Cardiac muscle cell (in vitro differentiated cells and primary cell): Measurements from ENCODE around the gene GATA6. TPM values are rescaled to one million over a fixed set of nuclear protein-coding genes. Genes with fewer than 3 reads are reported as not detected.

ENCODE experiments used
- DNase-seq, 2 donors: peaks; one replicate each; pipeline versions ENCODE4 v3.0.0 to v3.0.0-alpha.2; 2010 to 2017; ENCODE audit warnings: low read depth in 1 of 2, low spot score in 1 of 2
- H3K27ac ChIP-seq: fragments of 200-600 bp; sonication (generic); 2 replicates; pipeline ENCODE4 v1.5.1; 2016
- H3K27me3 ChIP-seq: fragments of 200-600 bp; sonication (generic); 2 replicates; pipeline ENCODE4 v1.6.0; 2016; ENCODE audit warnings: control low read depth
- H3K36me3 ChIP-seq: fragments of 200-600 bp; sonication (generic); 2 replicates; pipeline ENCODE4 v1.5.1; 2016; ENCODE audit warnings: control low read depth
- H3K4me1 ChIP-seq: fragments of 200-600 bp; sonication (generic); 2 replicates; pipeline ENCODE4 v1.8.1; 2017; ENCODE audit warnings: low read depth, mild to moderate bottlenecking, mixed run types
- H3K4me3 ChIP-seq: fragments of 200-600 bp; sonication (generic); 2 replicates; pipeline ENCODE4 v1.5.1; 2016; ENCODE audit warnings: mild to moderate bottlenecking
- H3K9me3 ChIP-seq: fragments of 200-600 bp; sonication (generic); 2 replicates; pipeline ENCODE4 v1.5.1; 2017; ENCODE audit warnings: low read depth, mild to moderate bottlenecking, control low read depth
- polyA plus RNA-seq: library from polyadenylated mRNA; unstranded; fragments of >200 nt; fragmentation: Nextera tagmentation; extraction: Ambion mirVana; gene quantifications from 2 replicates; pipeline ENCODE4 v1.2.1, GENCODE V29; 2016
- total RNA-seq: library from RNA; depleted of rRNA; stranded (reverse); fragments of >200 nt; gene quantifications from 2 replicates; pipeline ENCODE4 v1.2.3, GENCODE V29; 2016
- TF ChIP-seq, protein P1 (sequence below): IDR thresholded peaks from 2 replicates; pipeline ENCODE4 v1.5.1; 2012; ENCODE audit warnings: low read depth, mild to moderate bottlenecking, low read length

GATA6 gene
- total and polyA plus RNA-seq, 2 experiments from 2014 or later = 104 to 182 TPM

DNA sequence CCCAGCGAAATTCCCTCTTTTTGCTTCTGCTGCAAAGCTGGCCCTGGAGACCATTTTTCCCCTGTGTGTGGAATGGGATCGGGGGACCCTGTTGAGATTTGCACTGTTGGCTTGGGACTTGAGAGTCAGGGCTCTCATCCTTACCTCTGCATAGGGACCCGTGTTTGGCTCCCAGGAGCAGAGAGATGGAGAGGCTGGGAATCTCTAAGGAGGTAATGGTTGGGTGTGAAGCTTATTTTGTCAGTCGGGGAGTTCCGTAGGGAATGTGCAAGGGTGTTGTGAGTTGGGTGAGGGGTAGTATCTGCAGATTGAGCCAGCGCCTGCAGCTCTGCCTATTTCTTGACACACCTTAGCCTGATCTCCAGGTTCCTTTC is 4.5 kb downstream of the GATA6 start:
- peaks cover 28% of the 10 kb centered on the region for H3K4me1 ChIP-seq
- H3K4me3 ChIP-seq = peak overlapping the region; percentile 94
- H3K9me3 ChIP-seq = no peaks in the 10 kb centered on the region
- peak; percentile 32 to 54 for DNase-seq
- H3K27ac ChIP-seq = peak overlapping the region; percentile 99
- H3K36me3 ChIP-seq = peaks cover 42% of the 10 kb centered on the region
- TF ChIP-seq, protein P1, sequence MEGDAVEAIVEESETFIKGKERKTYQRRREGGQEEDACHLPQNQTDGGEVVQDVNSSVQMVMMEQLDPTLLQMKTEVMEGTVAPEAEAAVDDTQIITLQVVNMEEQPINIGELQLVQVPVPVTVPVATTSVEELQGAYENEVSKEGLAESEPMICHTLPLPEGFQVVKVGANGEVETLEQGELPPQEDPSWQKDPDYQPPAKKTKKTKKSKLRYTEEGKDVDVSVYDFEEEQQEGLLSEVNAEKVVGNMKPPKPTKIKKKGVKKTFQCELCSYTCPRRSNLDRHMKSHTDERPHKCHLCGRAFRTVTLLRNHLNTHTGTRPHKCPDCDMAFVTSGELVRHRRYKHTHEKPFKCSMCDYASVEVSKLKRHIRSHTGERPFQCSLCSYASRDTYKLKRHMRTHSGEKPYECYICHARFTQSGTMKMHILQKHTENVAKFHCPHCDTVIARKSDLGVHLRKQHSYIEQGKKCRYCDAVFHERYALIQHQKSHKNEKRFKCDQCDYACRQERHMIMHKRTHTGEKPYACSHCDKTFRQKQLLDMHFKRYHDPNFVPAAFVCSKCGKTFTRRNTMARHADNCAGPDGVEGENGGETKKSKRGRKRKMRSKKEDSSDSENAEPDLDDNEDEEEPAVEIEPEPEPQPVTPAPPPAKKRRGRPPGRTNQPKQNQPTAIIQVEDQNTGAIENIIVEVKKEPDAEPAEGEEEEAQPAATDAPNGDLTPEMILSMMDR = no peak
- H3K27me3 ChIP-seq = no peaks in the 10 kb centered on the region

- Histone ChIP-seq H3K27ac (peak overlapping the region; percentile 99), H3K27me3 (no peaks in the 10 kb centered on the region), H3K4me3 (peak overlapping the region; percentile 94), H3K36me3 (peaks cover 47% of the 10 kb centered on the region), H3K4me1 (peaks cover 35% of the 10 kb centered on the region), H3K9me3 (no peaks in the 10 kb centered on the region)
- TF ChIP-seq, protein P1 = peak; percentile 22
- DNase-seq = peak in 1 of 2 donors; percentile 48
These were observed 5.2 kb downstream of the GATA6 start for GRCh38 chr18:22174341-22175145.

DNA sequence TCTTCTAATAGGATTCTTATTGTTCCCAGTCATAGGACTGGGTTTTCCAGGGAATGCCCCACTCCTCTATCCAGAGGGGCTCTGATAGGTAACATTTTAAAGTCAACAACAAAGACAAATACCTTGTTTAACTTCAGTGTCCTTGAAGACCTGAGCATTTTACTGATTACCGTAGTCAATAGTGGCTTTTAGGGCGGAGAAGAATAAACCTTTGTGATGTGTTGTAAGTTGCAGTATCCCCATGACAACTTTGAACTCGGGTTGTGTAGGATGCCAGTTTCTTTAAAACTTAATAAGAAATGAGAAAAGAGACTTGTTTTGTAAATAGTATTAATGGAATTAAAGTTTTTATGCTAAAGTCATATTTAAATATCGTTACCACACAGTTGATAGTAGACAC is 6.0 kb downstream of the GATA6 start:
- peaks cover 47% of the 10 kb centered on the region for H3K36me3 ChIP-seq
- H3K9me3 ChIP-seq = no peaks in the 10 kb centered on the region
- no peak for DNase-seq
- H3K27ac ChIP-seq = peak overlapping the region; percentile 99
- H3K27me3 ChIP-seq = no peaks in the 10 kb centered on the region
- TF ChIP-seq, protein P1 = no peak
- peak overlapping the region; percentile 94 for H3K4me3 ChIP-seq
- peaks cover 43% of the 10 kb centered on the region for H3K4me1 ChIP-seq

- Histone ChIP-seq H3K4me3 (peak overlapping the region; percentile 94), H3K9me3 (no peaks in the 10 kb centered on the region), H3K36me3 (peaks cover 50% of the 10 kb centered on the region), H3K27me3 (no peaks in the 10 kb centered on the region), H3K27ac (peak overlapping the region; percentile 99), H3K4me1 (peaks cover 50% of the 10 kb centered on the region)
- TF ChIP-seq, protein P1 = no peak
- peak; percentile 41 to 67 for DNase-seq
These were observed 7.3 kb downstream of the GATA6 start for GRCh38 chr18:22176420-22177326.

- Histone ChIP-seq H3K36me3 (peaks cover 49% of the 10 kb centered on the region), H3K4me1 (peaks cover 51% of the 10 kb centered on the region), H3K27ac (peak overlapping the region; percentile 99), H3K27me3 (no peaks in the 10 kb centered on the region), H3K4me3 (peak overlapping the region; percentile 94), H3K9me3 (no peaks in the 10 kb centered on the region)
- peak in 1 of 2 donors; percentile 46 for DNase-seq
- TF ChIP-seq, protein P1 = no peak
These were observed 8.0 kb downstream of the GATA6 start for GRCh38 chr18:22177327-22177871.
